Measurements from ENCODE around the gene ACER3. TPM values are rescaled to one million over a fixed set of nuclear protein-coding genes. Genes with fewer than 3 reads are reported as not detected.

ACER3 gene
- total and polyA plus RNA-seq, 4 donors = 1.9 to 5.9 (median 4.2) TPM

DNA sequence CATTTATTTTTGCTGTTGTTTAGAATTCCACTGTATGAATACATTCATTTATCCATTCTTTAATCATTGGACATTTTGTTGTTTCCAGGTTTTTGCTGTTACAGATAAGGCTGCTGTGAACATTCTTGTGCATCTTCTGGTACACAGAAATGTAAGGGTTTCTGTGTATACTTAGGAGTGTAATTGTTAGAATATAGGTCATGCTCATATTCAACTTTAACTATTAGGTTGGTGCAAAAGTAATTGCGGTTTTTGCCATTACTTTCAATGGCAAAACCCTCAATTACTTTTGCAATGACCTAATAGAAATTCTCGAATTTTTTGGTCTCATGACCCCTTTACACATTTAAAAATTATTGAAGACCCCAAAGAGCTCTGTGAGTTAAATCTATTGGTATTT, 17.3 kb downstream of the ACER3 start:
- WGBS = 91% methylated on average over 2 of the region's 2 CpGs
- H3K27me3 ChIP-seq (ENCODE audit: control insufficient read depth in 4 of 4, insufficient read depth in 4 of 4, low read length in 3 of 4) = no peaks in the 10 kb centered on the region
- TF ChIP-seq FOXA1 (IDR thresholded peaks at IDR 0.05) = no peak
- no peak for TF ChIP-seq NR2F2 (IDR thresholded peaks at IDR 0.05)
- TF ChIP-seq RXRA (IDR thresholded peaks at IDR 0.05) = no peak
- TF ChIP-seq EGR1 (IDR thresholded peaks at IDR 0.05; ENCODE audit: low read depth in 2 of 2) = no peak
- TF ChIP-seq, protein P1, sequence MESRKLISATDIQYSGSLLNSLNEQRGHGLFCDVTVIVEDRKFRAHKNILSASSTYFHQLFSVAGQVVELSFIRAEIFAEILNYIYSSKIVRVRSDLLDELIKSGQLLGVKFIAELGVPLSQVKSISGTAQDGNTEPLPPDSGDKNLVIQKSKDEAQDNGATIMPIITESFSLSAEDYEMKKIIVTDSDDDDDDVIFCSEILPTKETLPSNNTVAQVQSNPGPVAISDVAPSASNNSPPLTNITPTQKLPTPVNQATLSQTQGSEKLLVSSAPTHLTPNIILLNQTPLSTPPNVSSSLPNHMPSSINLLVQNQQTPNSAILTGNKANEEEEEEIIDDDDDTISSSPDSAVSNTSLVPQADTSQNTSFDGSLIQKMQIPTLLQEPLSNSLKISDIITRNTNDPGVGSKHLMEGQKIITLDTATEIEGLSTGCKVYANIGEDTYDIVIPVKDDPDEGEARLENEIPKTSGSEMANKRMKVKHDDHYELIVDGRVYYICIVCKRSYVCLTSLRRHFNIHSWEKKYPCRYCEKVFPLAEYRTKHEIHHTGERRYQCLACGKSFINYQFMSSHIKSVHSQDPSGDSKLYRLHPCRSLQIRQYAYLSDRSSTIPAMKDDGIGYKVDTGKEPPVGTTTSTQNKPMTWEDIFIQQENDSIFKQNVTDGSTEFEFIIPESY (IDR thresholded peaks at IDR 0.05) = no peak
- TF ChIP-seq, protein P2, sequence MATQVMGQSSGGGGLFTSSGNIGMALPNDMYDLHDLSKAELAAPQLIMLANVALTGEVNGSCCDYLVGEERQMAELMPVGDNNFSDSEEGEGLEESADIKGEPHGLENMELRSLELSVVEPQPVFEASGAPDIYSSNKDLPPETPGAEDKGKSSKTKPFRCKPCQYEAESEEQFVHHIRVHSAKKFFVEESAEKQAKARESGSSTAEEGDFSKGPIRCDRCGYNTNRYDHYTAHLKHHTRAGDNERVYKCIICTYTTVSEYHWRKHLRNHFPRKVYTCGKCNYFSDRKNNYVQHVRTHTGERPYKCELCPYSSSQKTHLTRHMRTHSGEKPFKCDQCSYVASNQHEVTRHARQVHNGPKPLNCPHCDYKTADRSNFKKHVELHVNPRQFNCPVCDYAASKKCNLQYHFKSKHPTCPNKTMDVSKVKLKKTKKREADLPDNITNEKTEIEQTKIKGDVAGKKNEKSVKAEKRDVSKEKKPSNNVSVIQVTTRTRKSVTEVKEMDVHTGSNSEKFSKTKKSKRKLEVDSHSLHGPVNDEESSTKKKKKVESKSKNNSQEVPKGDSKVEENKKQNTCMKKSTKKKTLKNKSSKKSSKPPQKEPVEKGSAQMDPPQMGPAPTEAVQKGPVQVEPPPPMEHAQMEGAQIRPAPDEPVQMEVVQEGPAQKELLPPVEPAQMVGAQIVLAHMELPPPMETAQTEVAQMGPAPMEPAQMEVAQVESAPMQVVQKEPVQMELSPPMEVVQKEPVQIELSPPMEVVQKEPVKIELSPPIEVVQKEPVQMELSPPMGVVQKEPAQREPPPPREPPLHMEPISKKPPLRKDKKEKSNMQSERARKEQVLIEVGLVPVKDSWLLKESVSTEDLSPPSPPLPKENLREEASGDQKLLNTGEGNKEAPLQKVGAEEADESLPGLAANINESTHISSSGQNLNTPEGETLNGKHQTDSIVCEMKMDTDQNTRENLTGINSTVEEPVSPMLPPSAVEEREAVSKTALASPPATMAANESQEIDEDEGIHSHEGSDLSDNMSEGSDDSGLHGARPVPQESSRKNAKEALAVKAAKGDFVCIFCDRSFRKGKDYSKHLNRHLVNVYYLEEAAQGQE (IDR thresholded peaks at IDR 0.05) = no peak
- no peak for TF ChIP-seq HNF4A (conservative IDR thresholded peaks at IDR 0.05)
- TF ChIP-seq, protein P3, sequence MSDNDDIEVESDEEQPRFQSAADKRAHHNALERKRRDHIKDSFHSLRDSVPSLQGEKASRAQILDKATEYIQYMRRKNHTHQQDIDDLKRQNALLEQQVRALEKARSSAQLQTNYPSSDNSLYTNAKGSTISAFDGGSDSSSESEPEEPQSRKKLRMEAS (IDR thresholded peaks at IDR 0.05) = no peak
- TF ChIP-seq SP1 (IDR thresholded peaks at IDR 0.05) = no peak
- no peak for TF ChIP-seq RAD21 (IDR thresholded peaks at IDR 0.05)
- no peak overlapping the region for H3K9ac ChIP-seq (ENCODE audit: low read depth in 1 of 2, low read length in 2 of 2)
- H3K36me3 ChIP-seq (ENCODE audit: control insufficient read depth in 4 of 4, insufficient read depth in 3 of 4, low read depth in 1 of 4, low read length in 3 of 4) = no peaks in the 10 kb centered on the region
- DNase-seq (ENCODE audit: low spot score) = no peak
- no peaks in the 10 kb centered on the region for H3K4me1 ChIP-seq (ENCODE audit: control insufficient read depth in 4 of 4, insufficient read depth in 4 of 4, low read length in 3 of 4)
- no peak overlapping the region for H3K27ac ChIP-seq (ENCODE audit: low read depth in 1 of 2, low read length in 2 of 2)
- H3K4me3 ChIP-seq (ENCODE audit: low read depth in 1 of 3, low read length in 3 of 3) = no peak overlapping the region
- no peaks in the 10 kb centered on the region for H3K9me3 ChIP-seq (ENCODE audit: control insufficient read depth in 4 of 4, low read length in 3 of 4)

DNA sequence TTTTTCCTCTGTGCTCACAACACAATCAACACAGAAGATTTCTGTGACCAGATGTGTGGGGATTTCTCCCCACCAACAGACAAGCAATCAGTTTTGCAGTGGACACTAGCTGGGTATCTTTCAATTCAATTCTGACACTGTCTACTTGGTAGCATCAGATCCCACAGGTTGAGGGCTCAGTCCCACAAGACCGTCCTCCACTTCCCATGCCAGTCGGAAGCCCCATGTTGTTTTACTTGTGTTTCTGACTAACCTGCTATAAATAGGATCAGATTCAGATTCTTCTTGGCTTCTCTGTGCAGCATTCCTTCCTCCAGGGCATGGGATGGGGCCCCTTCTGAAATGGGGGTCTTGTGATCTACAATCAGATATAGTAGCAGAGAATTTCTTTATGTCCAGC, 19.6 kb downstream of the ACER3 start:
- WGBS = 93% methylated on average over 2 of the region's 2 CpGs
- Histone ChIP-seq H3K9me3 (ENCODE audit: control insufficient read depth in 4 of 4, low read length in 3 of 4) (no peaks in the 10 kb centered on the region), H3K27me3 (ENCODE audit: control insufficient read depth in 4 of 4, insufficient read depth in 4 of 4, low read length in 3 of 4) (no peaks in the 10 kb centered on the region), H3K36me3 (ENCODE audit: control insufficient read depth in 4 of 4, insufficient read depth in 3 of 4, low read depth in 1 of 4, low read length in 3 of 4) (no peaks in the 10 kb centered on the region), H3K27ac (ENCODE audit: low read depth in 1 of 2, low read length in 2 of 2) (no peak overlapping the region), H3K4me3 (ENCODE audit: low read depth in 1 of 3, low read length in 3 of 3) (no peak overlapping the region), H3K9ac (ENCODE audit: low read depth in 1 of 2, low read length in 2 of 2) (no peak overlapping the region), H3K4me1 (ENCODE audit: control insufficient read depth in 4 of 4, insufficient read depth in 4 of 4, low read length in 3 of 4) (no peaks in the 10 kb centered on the region)
- TF ChIP-seq FOXA2 (IDR thresholded peaks at IDR 0.05) (no peak), TAF1 (conservative IDR thresholded peaks at IDR 0.05) (no peak), JUND (IDR thresholded peaks at IDR 0.05) (no peak), HNF4G (IDR thresholded peaks at IDR 0.05) (no peak), YY1 (IDR thresholded peaks at IDR 0.05) (no peak), NR2F2 (IDR thresholded peaks at IDR 0.05) (no peak), GABPA (IDR thresholded peaks at IDR 0.05 in 1 of 2, conservative IDR thresholded peaks at IDR 0.05 in 1 of 2) (no peak), HNF4A (conservative IDR thresholded peaks at IDR 0.05) (no peak), SP1 (IDR thresholded peaks at IDR 0.05) (no peak), FOXA1 (IDR thresholded peaks at IDR 0.05) (no peak), EGR1 (IDR thresholded peaks at IDR 0.05; ENCODE audit: low read depth in 2 of 2) (no peak), RAD21 (IDR thresholded peaks at IDR 0.05) (no peak)
- TF ChIP-seq, protein P4, sequence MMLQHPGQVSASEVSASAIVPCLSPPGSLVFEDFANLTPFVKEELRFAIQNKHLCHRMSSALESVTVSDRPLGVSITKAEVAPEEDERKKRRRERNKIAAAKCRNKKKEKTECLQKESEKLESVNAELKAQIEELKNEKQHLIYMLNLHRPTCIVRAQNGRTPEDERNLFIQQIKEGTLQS (IDR thresholded peaks at IDR 0.05) = no peak
- TF ChIP-seq, protein P3 (IDR thresholded peaks at IDR 0.05) = no peak
- TF ChIP-seq, protein P2 (IDR thresholded peaks at IDR 0.05) = no peak
- TF ChIP-seq, protein P1 (IDR thresholded peaks at IDR 0.05) = no peak
- TF ChIP-seq, protein P5, sequence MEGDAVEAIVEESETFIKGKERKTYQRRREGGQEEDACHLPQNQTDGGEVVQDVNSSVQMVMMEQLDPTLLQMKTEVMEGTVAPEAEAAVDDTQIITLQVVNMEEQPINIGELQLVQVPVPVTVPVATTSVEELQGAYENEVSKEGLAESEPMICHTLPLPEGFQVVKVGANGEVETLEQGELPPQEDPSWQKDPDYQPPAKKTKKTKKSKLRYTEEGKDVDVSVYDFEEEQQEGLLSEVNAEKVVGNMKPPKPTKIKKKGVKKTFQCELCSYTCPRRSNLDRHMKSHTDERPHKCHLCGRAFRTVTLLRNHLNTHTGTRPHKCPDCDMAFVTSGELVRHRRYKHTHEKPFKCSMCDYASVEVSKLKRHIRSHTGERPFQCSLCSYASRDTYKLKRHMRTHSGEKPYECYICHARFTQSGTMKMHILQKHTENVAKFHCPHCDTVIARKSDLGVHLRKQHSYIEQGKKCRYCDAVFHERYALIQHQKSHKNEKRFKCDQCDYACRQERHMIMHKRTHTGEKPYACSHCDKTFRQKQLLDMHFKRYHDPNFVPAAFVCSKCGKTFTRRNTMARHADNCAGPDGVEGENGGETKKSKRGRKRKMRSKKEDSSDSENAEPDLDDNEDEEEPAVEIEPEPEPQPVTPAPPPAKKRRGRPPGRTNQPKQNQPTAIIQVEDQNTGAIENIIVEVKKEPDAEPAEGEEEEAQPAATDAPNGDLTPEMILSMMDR (IDR thresholded peaks at IDR 0.05; ENCODE audit: low read depth, low read length, missing input control) = no peak
- DNase-seq (ENCODE audit: low spot score) = no peak

Measured in liver (tissue), 9 donors.